SK-N-SH (cell line): ENCODE measurements around the gene UNC13B. TPM values are rescaled to one million over a fixed set of nuclear protein-coding genes. Genes with fewer than 3 reads are reported as not detected.

ENCODE experiments used
- CTCF ChIA-PET: fragments of 300-600, 350-600 bp; formaldehyde crosslinking; extraction: SDS; loops from one replicate; lab custom pipeline; 2021; lab: Yijun Ruan, JAX
- POLR2A ChIA-PET: fragments of 350-600 bp; sonication (Branson Sonifier 250); formaldehyde crosslinking; extraction: SDS; loops from one replicate; lab custom pipeline; 2020; ENCODE audit warnings: antibody characterized with exemption, inconsistent platforms; lab: Yijun Ruan, JAX
- DNase-seq: peaks from one replicate; pipeline ENCODE4 v3.0.0; 2012
- H2AFZ ChIP-seq: fragments of 200-600 bp; sonication (generic); 2 replicates; pipeline ENCODE4 v1.8.1; 2016; ENCODE audit warnings: antibody characterized with exemption, mild to moderate bottlenecking, low read depth
- H3F3A ChIP-seq: fragments of 200-600 bp; sonication (generic); replicated peaks from 2 replicates; pipeline ENCODE3; 2016; ENCODE audit warnings: antibody characterized with exemption, mild to moderate bottlenecking; ENCODE audit not compliant: insufficient read depth
- H3K27ac ChIP-seq, 2 experiments: fragments of 200-500 bp in 1 of 2; fragments of 200-600 bp in 1 of 2; sonication (Bioruptor generic) in 1 of 2; sonication (generic), shearing (Covaris generic) in 1 of 2; 2 replicates each; pipeline versions ENCODE4 v1.5.1 to v1.6.1; 2014 to 2016; ENCODE audit warnings: low read depth in 2 of 2, inconsistent platforms in 1 of 2, low read length in 1 of 2, mild to moderate bottlenecking in 1 of 2, mixed read lengths in 1 of 2
- H3K27me3 ChIP-seq: fragments of 200-600 bp; sonication (generic), shearing (Covaris generic); 2 replicates; pipeline ENCODE4 v1.6.1; 2016; ENCODE audit warnings: mixed run types; ENCODE audit not compliant: insufficient read depth
- H3K36me3 ChIP-seq, 2 experiments: fragments of 200-500 bp in 1 of 2; fragments of 200-600 bp in 1 of 2; sonication (Bioruptor generic) in 1 of 2; sonication (generic) in 1 of 2; replicated peaks in 1 of 2; 2 replicates each; pipeline versions ENCODE3 to v1.5.1; 2014 to 2016; ENCODE audit warnings: low read length in 1 of 2, mild to moderate bottlenecking in 1 of 2; ENCODE audit not compliant: insufficient read depth in 2 of 2, control insufficient read depth in 1 of 2
- H3K4me1 ChIP-seq, 2 experiments: fragments of 200-500 bp in 1 of 2; fragments of 200-600 bp in 1 of 2; sonication (Bioruptor generic) in 1 of 2; sonication (generic), shearing (Covaris generic) in 1 of 2; 2 replicates each; pipeline versions ENCODE4 v1.5.1 to v1.6.1; 2014 to 2016; ENCODE audit warnings: low read depth in 1 of 2, low read length in 1 of 2, mixed run types in 1 of 2; ENCODE audit not compliant: insufficient read depth in 2 of 2, control insufficient read depth in 1 of 2
- H3K4me2 ChIP-seq: fragments of 200-600 bp; sonication (generic), shearing (Covaris generic); 2 replicates; pipeline ENCODE4 v1.6.1; 2017; ENCODE audit warnings: mixed run types
- H3K4me3 ChIP-seq, 2 experiments: fragments of 200-500 bp in 1 of 2; fragments of 200-600 bp in 1 of 2; sonication (Bioruptor generic) in 1 of 2; sonication (generic), shearing (Covaris generic) in 1 of 2; 2 replicates each; pipeline versions ENCODE4 v1.5.1 to v1.8.1; 2014 to 2016; ENCODE audit warnings: low read depth in 2 of 2, inconsistent platforms in 1 of 2, low read length in 1 of 2, mild to moderate bottlenecking in 1 of 2, mixed read lengths in 1 of 2, moderate library complexity in 1 of 2
- H3K79me2 ChIP-seq: fragments of 200-600 bp; sonication (generic); 2 replicates; pipeline ENCODE4 v1.8.1; 2017; ENCODE audit warnings: mild to moderate bottlenecking; ENCODE audit not compliant: insufficient read depth
- H3K9ac ChIP-seq: fragments of 200-600 bp; sonication (generic); 2 replicates; pipeline ENCODE4 v1.6.1; 2017; ENCODE audit warnings: mixed run types
- H3K9me2 ChIP-seq: fragments of 200-600 bp; sonication (generic); 2 replicates; pipeline ENCODE4 v1.6.1; 2017; ENCODE audit warnings: mixed run types
- H3K9me3 ChIP-seq: fragments of 200-600 bp; sonication (generic); 2 replicates; pipeline ENCODE4 v1.6.1; 2017; ENCODE audit warnings: mixed run types, mild to moderate bottlenecking, moderate library complexity
- H4K20me1 ChIP-seq: fragments of 200-600 bp; sonication (generic); 2 replicates; pipeline ENCODE4 v1.6.1; 2017; ENCODE audit warnings: mild to moderate bottlenecking, mixed run types; ENCODE audit not compliant: insufficient read depth
- CHD2 ChIP-seq: fragments of 150-350 bp; IDR thresholded peaks from 2 replicates; pipeline ENCODE4 v1.6.1; 2018; ENCODE audit warnings: low read length; ENCODE audit not compliant: partially characterized antibody
- EP300 ChIP-seq, 2 experiments: IDR thresholded peaks; 2 replicates each; pipeline versions ENCODE4 v1.4.0 to v1.6.1; 2012; ENCODE audit warnings: borderline replicate concordance in 1 of 2, low read depth in 1 of 2, low read length in 1 of 2
- EZH2phosphoT487 ChIP-seq: fragments of 200-600 bp; sonication (generic); IDR thresholded peaks from 2 replicates; pipeline ENCODE4 v1.6.1; 2017; ENCODE audit warnings: low read depth, mixed run types, mild to moderate bottlenecking, antibody characterized with exemption, moderate library complexity, borderline replicate concordance
- FOSL2 ChIP-seq: IDR thresholded peaks from 2 replicates; pipeline ENCODE4 v1.4.0; 2012; ENCODE audit warnings: low read depth, mild to moderate bottlenecking, moderate library complexity, borderline replicate concordance
- GATA2 ChIP-seq: sonication (generic); formaldehyde crosslinking; IDR thresholded peaks from 2 replicates; pipeline ENCODE4 v1.5.0; 2020; ENCODE audit warnings: mild to moderate bottlenecking, missing genetic modification reagents
- MXI1 ChIP-seq: IDR thresholded peaks from 2 replicates; pipeline ENCODE4 v1.6.1; 2012; ENCODE audit warnings: mild to moderate bottlenecking, low read depth, low read length, improper control_type of control experiment
- NFIC ChIP-seq: IDR thresholded peaks from 2 replicates; pipeline ENCODE4 v1.4.0; 2012; ENCODE audit warnings: borderline replicate concordance
- PBX3 ChIP-seq: IDR thresholded peaks from 2 replicates; pipeline ENCODE4; 2012
- POLR2AphosphoS5 ChIP-seq: IDR thresholded peaks from 2 replicates; pipeline ENCODE4 v1.6.1; 2012; ENCODE audit warnings: low read depth, low read length
- RAD21 ChIP-seq: IDR thresholded peaks from 2 replicates; pipeline ENCODE4 v1.6.1; 2012; ENCODE audit warnings: mild to moderate bottlenecking, low read length
- REST ChIP-seq: IDR thresholded peaks from 2 replicates; pipeline ENCODE4 v1.6.1; 2012; ENCODE audit warnings: mild to moderate bottlenecking, low read depth, low read length, moderate library complexity
- RXRA ChIP-seq: IDR thresholded peaks from 2 replicates; pipeline ENCODE4 v1.4.0; 2012; ENCODE audit warnings: low read depth, mild to moderate bottlenecking, borderline replicate concordance
- SIN3A ChIP-seq: IDR thresholded peaks from 2 replicates; pipeline ENCODE4 v1.6.1; 2012; ENCODE audit warnings: low read depth, mild to moderate bottlenecking, low read length, moderate library complexity, borderline replicate concordance
- TEAD4 ChIP-seq: IDR thresholded peaks from 2 replicates; pipeline ENCODE4 v1.4.0; 2012; ENCODE audit warnings: mild to moderate bottlenecking, borderline replicate concordance; ENCODE audit not compliant: insufficient read depth
- USF1 ChIP-seq: IDR thresholded peaks from 2 replicates; pipeline ENCODE4 v1.4.0; 2012; ENCODE audit warnings: low read depth, borderline replicate concordance
- USF2 ChIP-seq: fragments of 150-350 bp; IDR thresholded peaks from 2 replicates; pipeline ENCODE4 v1.6.1; 2017; ENCODE audit warnings: antibody characterized with exemption, low read length, low read depth, borderline replicate concordance
- YY1 ChIP-seq: IDR thresholded peaks from 2 replicates; pipeline ENCODE4 v1.4.0; 2012; ENCODE audit warnings: low read depth, mild to moderate bottlenecking
- WGBS: methylation state at CpG from one replicate; pipeline ENCODE4 v1.1.6; 2017; ENCODE audit warnings: low lambda C conversion rate; 5-methylcytosine and 5-hydroxymethylcytosine counted together
- polyA plus RNA-seq, 3 experiments: library from polyadenylated mRNA; depleted of rRNA; stranded (reverse); fragments of >200 nt; gene quantifications; 2 replicates each; pipeline ENCODE4 v1.2.3, GENCODE V29; 2012

The UNC13B gene
- polyA plus RNA-seq, 1 of the 3 experiments (the other 2 are of a cell fraction) = 8.1 TPM

- H3K4me1 ChIP-seq = peaks cover 0 to 14% of the 10 kb centered on the region in 2 experiments; a peak in 1 of 4 replicates
- no peak overlapping the region for H3K4me3 ChIP-seq
- H3K79me2 ChIP-seq = no peaks in the 10 kb centered on the region
- no peaks in the 10 kb centered on the region for H3K9me2 ChIP-seq
- H3K36me3 ChIP-seq = peaks cover 0 to 2% of the 10 kb centered on the region in 2 experiments
- H4K20me1 ChIP-seq = no peaks in the 10 kb centered on the region
- no peak overlapping the region for H2AFZ ChIP-seq
- WGBS = 100% methylated on average over 2 of the region's 2 CpGs
- H3K27me3 ChIP-seq = no peaks in the 10 kb centered on the region
- peaks cover 12% of the 10 kb centered on the region for H3F3A ChIP-seq
- H3K4me2 ChIP-seq = peak overlapping the region; percentile 26; the same call in 1 of the 2 replicates
- ChIA-PET POLR2A (no interaction called here), CTCF (interaction anchor here (0.8 kb wide), 1 partner anchor 8 kb away, joined by 3 read pairs; no protein-coding TSS in a partner anchor)
- no peak for DNase-seq
- TF ChIP-seq MXI1 (no peak), USF2 (no peak), YY1 (no peak), EP300 (IDR thresholded peaks at IDR 0.05; ENCODE audit: borderline replicate concordance in 1 of 2, low read depth in 1 of 2, low read length in 1 of 2) (no peak), PBX3 (no peak), RAD21 (no peak), GATA2 (no peak), USF1 (no peak), POLR2AphosphoS5 (no peak), TEAD4 (no peak), CHD2 (no peak), FOSL2 (no peak), NFIC (no peak), SIN3A (no peak)
- H3K27ac ChIP-seq = no peak overlapping the region
- H3K9ac ChIP-seq = no peak overlapping the region
- no peaks in the 10 kb centered on the region for H3K9me3 ChIP-seq
Measured at GRCh38 chr9:35366627-35367026, 204.8 kb downstream of the UNC13B start.

- Histone ChIP-seq H3K9me2 (no peaks in the 10 kb centered on the region), H3F3A (peaks cover 12% of the 10 kb centered on the region), H3K4me1 (peaks cover 0 to 14% of the 10 kb centered on the region in 2 experiments; a peak in 1 of 4 replicates), H4K20me1 (no peaks in the 10 kb centered on the region), H3K27me3 (no peaks in the 10 kb centered on the region), H3K4me2 (peak overlapping the region; percentile 26), H3K79me2 (no peaks in the 10 kb centered on the region), H3K36me3 (peaks cover 0 to 2% of the 10 kb centered on the region in 2 experiments), H2AFZ (no peak overlapping the region), H3K9ac (no peak overlapping the region; the same call in 1 of the 2 replicates), H3K9me3 (no peaks in the 10 kb centered on the region), H3K27ac (peak overlapping the region in 1 of 2 experiments; percentile 45; a peak in 1 of 4 replicates), H3K4me3 (peak overlapping the region in 1 of 2 experiments; percentile 8; a peak in 1 of 4 replicates)
- no peak for DNase-seq
- CTCF ChIA-PET = no interaction called here
- POLR2A ChIA-PET = no interaction called here
- 7% methylated on average over 2 of the region's 2 CpGs for WGBS
- TF ChIP-seq EP300 (IDR thresholded peaks at IDR 0.05; ENCODE audit: borderline replicate concordance in 1 of 2, low read depth in 1 of 2, low read length in 1 of 2) (no peak), FOSL2 (peak; percentile 91), REST (no peak), RXRA (no peak), EZH2phosphoT487 (no peak), NFIC (peak; percentile 81), PBX3 (peak; percentile 73)
Measured at GRCh38 chr9:35367451-35367850, 205.6 kb downstream of the UNC13B start.
